Measurements from ENCODE around the gene TMEM235.

The TMEM235 gene

DNA sequence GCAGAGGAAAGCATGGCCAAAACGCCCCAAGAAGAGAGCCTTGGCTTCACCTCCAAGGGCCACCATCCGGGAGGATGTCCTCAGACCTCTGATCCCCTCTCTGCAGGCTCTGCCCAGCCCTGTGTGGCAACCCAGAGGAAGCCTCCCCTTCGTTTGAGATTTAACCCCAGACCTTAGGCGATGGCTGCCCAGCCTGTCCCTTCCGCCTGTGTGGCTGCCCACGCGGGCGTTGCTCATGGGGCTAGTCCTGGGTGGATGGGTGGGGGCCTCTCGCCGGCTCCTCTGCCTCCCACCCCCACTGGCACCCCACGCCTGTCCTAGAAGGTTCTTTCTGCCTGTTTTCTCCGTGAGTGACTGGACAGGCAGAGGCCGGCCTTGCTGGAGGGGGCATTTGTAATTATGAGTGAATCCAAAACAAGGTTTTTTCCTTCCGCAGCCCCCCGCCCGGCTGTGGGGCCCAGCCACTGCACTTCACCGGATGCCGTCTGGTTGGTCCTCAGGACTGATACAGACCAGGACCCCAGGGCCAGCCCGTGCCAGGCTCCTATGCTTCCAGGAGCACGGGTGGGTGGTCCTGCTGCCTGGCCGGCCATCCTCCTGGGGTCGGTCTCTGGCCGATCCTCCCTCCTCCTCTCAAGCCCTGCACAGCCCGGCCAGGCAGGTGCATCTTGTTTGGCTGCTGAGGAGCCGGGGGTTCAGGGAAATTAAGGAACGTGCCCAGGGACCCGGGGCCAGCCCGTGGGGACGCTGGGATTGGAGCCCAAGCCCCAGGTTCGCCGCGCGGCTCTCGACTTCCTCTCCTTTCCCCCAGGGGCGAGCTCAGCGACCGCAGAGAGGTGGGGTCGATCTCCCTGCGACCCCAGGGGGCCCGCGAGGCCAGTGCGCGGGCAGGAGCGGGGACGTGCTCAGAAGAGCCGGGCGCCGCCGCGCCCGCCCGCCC, at the start of gene TMEM235:
TSS of gene TMEM235 (plus strand) at position 636 of the 940 bp plus-strand sequence. CDS start 393 bp downstream, outside the sequence.
- no peak for DNase-seq
- Histone ChIP-seq H3K36me3 (replicated peaks) (no peaks in the 10 kb centered on the region), H3K4me3 (ENCODE audit: low read depth, low read length) (no peak within 1 kb of the TSS), H3K27ac (no peak within 1 kb of the TSS), H3K27me3 (replicated peaks) (peaks cover 23% of the 10 kb centered on the region)
- TF ChIP-seq, protein P1, sequence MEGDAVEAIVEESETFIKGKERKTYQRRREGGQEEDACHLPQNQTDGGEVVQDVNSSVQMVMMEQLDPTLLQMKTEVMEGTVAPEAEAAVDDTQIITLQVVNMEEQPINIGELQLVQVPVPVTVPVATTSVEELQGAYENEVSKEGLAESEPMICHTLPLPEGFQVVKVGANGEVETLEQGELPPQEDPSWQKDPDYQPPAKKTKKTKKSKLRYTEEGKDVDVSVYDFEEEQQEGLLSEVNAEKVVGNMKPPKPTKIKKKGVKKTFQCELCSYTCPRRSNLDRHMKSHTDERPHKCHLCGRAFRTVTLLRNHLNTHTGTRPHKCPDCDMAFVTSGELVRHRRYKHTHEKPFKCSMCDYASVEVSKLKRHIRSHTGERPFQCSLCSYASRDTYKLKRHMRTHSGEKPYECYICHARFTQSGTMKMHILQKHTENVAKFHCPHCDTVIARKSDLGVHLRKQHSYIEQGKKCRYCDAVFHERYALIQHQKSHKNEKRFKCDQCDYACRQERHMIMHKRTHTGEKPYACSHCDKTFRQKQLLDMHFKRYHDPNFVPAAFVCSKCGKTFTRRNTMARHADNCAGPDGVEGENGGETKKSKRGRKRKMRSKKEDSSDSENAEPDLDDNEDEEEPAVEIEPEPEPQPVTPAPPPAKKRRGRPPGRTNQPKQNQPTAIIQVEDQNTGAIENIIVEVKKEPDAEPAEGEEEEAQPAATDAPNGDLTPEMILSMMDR (IDR thresholded peaks at IDR 0.05; ENCODE audit: low read depth, low read length, missing control alignments): no peak
- in situ Hi-C loops (cut with HindIII; ENCODE audit: low pct_ligation_motif_present, low sequenced_read_pairs): no loop called here

DNA sequence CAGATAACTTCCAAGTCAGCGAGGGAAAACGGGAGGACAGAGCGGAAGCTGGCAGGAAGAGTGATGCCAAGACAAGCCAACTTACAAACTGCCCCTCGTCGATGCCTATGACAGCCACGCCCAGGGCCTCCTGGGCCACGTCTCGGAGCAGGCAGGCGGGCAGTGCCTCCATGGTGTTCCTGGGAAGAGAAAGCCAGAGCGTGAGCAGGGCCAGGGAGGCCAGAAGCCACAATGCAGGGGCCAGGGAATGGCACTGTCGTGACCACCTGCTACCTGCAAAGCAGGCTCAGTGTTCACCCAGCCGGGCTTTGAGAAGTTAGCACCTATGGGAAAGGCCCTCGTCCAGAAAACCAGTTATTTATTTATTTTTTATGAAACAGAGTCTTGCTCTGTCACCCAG, 48.9 kb upstream of the TMEM235 start:
- no peak for DNase-seq
- no peak overlapping the region for H3K27ac ChIP-seq
- TF ChIP-seq, protein P1 (IDR thresholded peaks at IDR 0.05; ENCODE audit: low read depth, low read length, missing control alignments): no peak
- no peak overlapping the region for H3K4me3 ChIP-seq (ENCODE audit: low read depth, low read length)
- in situ Hi-C loops (cut with HindIII; ENCODE audit: low pct_ligation_motif_present, low sequenced_read_pairs): no loop called here
- no peaks in the 10 kb centered on the region for H3K36me3 ChIP-seq (replicated peaks)
- H3K27me3 ChIP-seq (replicated peaks): no peaks in the 10 kb centered on the region

DNA sequence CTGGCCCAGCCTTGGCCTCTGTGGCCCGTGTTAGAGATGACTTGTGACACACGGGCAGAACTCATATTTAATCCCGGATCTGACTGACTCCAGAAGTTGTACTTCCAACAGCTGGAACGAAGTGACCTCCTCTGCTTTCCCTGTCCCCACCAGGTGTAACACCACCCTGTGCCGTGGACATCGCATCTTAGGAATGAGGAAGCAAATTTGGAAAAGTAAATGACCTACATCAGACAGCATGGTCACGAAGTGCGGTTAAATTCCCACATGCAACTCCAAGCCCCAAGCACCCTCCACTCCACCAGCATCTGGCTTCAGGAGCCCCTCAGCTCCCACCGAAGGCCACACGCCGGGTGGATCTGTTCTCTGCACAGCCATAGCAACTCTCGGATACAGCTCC, 47.5 kb upstream of the TMEM235 start:
- TF ChIP-seq, protein P1 (IDR thresholded peaks at IDR 0.05; ENCODE audit: low read depth, low read length, missing control alignments): no peak
- Histone ChIP-seq H3K27ac (no peak overlapping the region), H3K36me3 (replicated peaks) (no peaks in the 10 kb centered on the region), H3K4me3 (ENCODE audit: low read depth, low read length) (no peak overlapping the region), H3K27me3 (replicated peaks) (no peaks in the 10 kb centered on the region)
- no peak for DNase-seq
- in situ Hi-C loops (cut with HindIII; ENCODE audit: low pct_ligation_motif_present, low sequenced_read_pairs): no loop called here

DNA sequence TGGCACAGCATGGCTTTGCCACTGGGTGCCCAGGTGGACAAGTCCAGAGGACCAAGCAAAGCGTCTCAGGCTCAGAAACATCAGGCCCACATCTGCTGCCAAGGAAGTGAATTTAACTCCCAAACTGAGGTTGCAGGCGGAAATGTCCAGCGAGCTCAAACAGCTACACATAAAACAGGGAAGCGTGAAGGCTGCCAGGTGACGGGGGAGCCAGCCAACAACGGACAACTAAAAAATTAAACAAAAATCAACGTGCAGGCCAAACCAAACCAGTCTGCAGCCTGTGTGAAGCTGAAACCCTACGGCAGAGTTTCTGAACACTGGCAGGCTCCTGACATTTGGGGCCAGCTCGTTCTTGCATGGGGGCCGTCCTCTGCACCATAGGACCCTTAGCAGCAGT, 47.1 kb upstream of the TMEM235 start:
- no peak overlapping the region for H3K27ac ChIP-seq
- DNase-seq: no peak
- no peaks in the 10 kb centered on the region for H3K36me3 ChIP-seq (replicated peaks)
- TF ChIP-seq, protein P1 (IDR thresholded peaks at IDR 0.05; ENCODE audit: low read depth, low read length, missing control alignments): no peak
- H3K4me3 ChIP-seq (ENCODE audit: low read depth, low read length): no peak overlapping the region
- H3K27me3 ChIP-seq (replicated peaks): no peaks in the 10 kb centered on the region
- in situ Hi-C loops (cut with HindIII; ENCODE audit: low pct_ligation_motif_present, low sequenced_read_pairs): no loop called here

DNA sequence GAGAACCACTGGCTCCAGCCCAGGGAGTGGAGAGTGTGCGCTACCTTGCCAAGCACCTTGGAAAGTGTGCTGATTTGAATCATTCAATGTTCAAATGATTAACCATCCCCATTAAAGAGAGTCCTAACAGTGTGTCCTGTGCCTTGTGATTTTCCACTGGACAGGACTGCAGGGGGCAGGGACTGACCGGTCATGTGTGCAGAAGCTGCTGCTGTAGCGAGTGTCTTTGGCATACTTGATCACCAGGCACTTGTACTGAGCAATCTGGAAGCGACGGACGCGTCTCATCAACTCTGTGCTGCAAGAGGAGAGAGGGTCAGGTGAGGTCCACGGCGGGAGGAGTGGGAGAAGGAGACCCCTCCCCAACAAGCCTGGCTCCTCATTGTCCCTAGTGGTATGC, 46.6 kb upstream of the TMEM235 start:
- Histone ChIP-seq H3K36me3 (replicated peaks) (no peaks in the 10 kb centered on the region), H3K27me3 (replicated peaks) (no peaks in the 10 kb centered on the region), H3K4me3 (ENCODE audit: low read depth, low read length) (no peak overlapping the region), H3K27ac (no peak overlapping the region)
- TF ChIP-seq, protein P1 (IDR thresholded peaks at IDR 0.05; ENCODE audit: low read depth, low read length, missing control alignments): no peak
- DNase-seq: no peak
- in situ Hi-C loops (cut with HindIII; ENCODE audit: low pct_ligation_motif_present, low sequenced_read_pairs): no loop called here

Measured in brain microvascular endothelial cell (primary cell).